ENCODE measurements around the gene BAIAP3. TPM values are rescaled to one million over a fixed set of nuclear protein-coding genes. Genes with fewer than 3 reads are reported as not detected.

The BAIAP3 gene
- total RNA-seq, 1 experiment from 2014 or later, result 44.7 TPM

DNA sequence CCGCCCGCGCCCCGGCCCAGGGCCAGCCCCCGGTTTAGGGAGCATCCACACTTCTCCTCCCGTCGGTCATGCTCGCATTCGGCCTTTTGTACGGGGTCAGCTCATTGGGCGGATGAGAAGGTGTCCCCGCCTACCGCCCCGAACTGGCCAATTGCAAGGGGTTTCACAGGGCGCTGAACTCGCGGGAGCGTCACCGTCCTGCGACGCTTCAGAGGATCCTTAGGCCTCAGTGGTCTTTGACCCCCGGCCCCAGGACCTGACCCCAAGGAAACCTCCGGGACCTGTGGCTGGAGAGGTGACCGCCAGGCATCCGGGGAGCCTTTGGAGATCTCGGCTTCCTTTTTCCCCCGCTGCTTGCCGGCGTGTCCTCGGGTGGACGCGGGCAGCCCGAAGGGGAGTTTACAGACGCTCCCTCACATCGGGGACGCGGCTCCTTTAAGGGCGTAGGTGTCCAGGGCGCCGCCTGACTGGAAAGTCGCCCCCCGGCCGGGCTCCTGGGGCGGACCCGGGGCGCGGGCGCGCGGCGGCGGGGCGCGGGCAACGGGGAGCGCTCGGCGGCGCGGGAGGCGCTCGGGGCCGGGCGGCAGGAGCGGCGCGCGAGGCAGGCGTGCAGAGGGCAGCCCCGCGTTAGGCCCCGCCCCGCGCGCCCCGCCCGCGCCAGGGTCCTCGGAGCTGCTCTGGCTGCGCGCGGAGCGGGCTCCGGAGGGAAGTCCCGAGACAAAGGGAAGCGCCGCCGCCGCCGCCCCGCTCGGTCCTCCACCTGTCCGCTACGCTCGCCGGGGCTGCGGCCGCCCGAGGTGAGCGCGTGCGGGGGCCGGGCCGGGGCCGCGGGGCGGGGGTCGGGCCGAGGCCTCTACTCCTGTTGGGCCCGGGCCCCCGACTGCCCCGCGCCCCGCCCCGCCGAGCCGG, 24.2 kb upstream of the BAIAP3 start, which contains the start of gene UBE2I:
TSS of gene UBE2I (plus strand) at position 660 of the 909 bp plus-strand sequence. CDS start 4,395 bp downstream, outside the sequence.
- no peaks in the 10 kb centered on the region for H3K27me3 ChIP-seq (ENCODE audit: insufficient read depth, low read length)
- no TSS peak for BruUV-seq (replicated peaks)
- POLR2A ChIA-PET, result interaction anchor here (0.7 to 1.6 kb wide), 3 partner anchors 13 to 54 kb away, joined by 3 to 5 read pairs (median 3); no protein-coding TSS in a partner anchor
- no peaks in the 10 kb centered on the region for H3K9me2 ChIP-seq (ENCODE audit: insufficient read depth)
- RAD21 ChIA-PET (ENCODE audit: low non-redundant PET in 1 of 2, low total read pairs in 2 of 2, uncharacterized antibody in 2 of 2, unreplicated experiment in 2 of 2), result no interaction called here
- peaks cover 29% of the 10 kb centered on the region; the same call in 1 of the 2 replicates for H4K20me1 ChIP-seq (ENCODE audit: insufficient read depth)
- peak within 1 kb of the TSS; percentile 23 for H2AFZ ChIP-seq (ENCODE audit: low read depth, low read length, poor library complexity, severe bottlenecking)
- H3K4me1 ChIP-seq (ENCODE audit: control insufficient read depth in 1 of 2, insufficient read depth in 2 of 2, low read length in 2 of 2), result peaks cover 16 to 60% of the 10 kb centered on the region in 2 experiments
- intact Hi-C loops (cut with micrococcal nuclease), result no loop called here
- H3K9me3 ChIP-seq (ENCODE audit: control insufficient read depth in 1 of 2, insufficient read depth in 1 of 2, low read depth in 1 of 2, low read length in 2 of 2), result no peaks in the 10 kb centered on the region
- peaks cover 44% of the 10 kb centered on the region for H3K79me2 ChIP-seq (ENCODE audit: insufficient read depth, low read length)
- peak within 1 kb of the TSS; percentile 100 for H3K27ac ChIP-seq (ENCODE audit: low read depth, low read length)
- TF ChIP-seq POLR2AphosphoS5 (IDR thresholded peaks at IDR 0.05; ENCODE audit: low read depth, low read length) (peak; percentile 66), EZH2 (IDR thresholded peaks at IDR 0.05) (no peak), TCF7L2 (IDR thresholded peaks at IDR 0.05; ENCODE audit: borderline replicate concordance, extremely low read depth, insufficient read depth, insufficient read length) (peak; percentile 73), ZFX (IDR thresholded peaks at IDR 0.05) (peak; percentile 100), POLR2A (IDR thresholded peaks at IDR 0.05; ENCODE audit: borderline replicate concordance, extremely low read depth, insufficient read depth, insufficient read length) (peak; percentile 30)
- H3K36me3 ChIP-seq (ENCODE audit: control insufficient read depth in 1 of 2, insufficient read depth in 2 of 2, low read length in 2 of 2), result peaks cover 2 to 19% of the 10 kb centered on the region in 2 experiments; a peak in 2 of 4 replicates
- H3K9ac ChIP-seq (ENCODE audit: low read length), result peak within 1 kb of the TSS; percentile 96
- peak; percentile 97 for DNase-seq (ENCODE audit: low read depth, low spot score)
- peak within 1 kb of the TSS; percentile 98 to 99 for H3K4me3 ChIP-seq (replicated peaks in 1 of 2; ENCODE audit: low read depth in 1 of 2, low read length in 2 of 2)
- CTCF ChIA-PET, result interaction anchor here (1.0 kb wide), 1 partner anchor 12 kb away, joined by 4 read pairs; no protein-coding TSS in a partner anchor
- H3K4me2 ChIP-seq (ENCODE audit: low read length), result peak within 1 kb of the TSS; percentile 94
- ATAC-seq, result peak; percentile 83
